B cell (primary cell): ENCODE measurements around the gene GPX3. TPM values are rescaled to one million over a fixed set of nuclear protein-coding genes. Genes with fewer than 3 reads are reported as not detected.

Experiments
- ATAC-seq: fragments of 200-7000 bp; cut with Tn5 transposase; one replicate; pipeline ENCODE4 v1.10.0; 2021; ENCODE audit warnings: low read depth, mild to moderate bottlenecking, moderate number of reproducible peaks, moderate library complexity
- CTCF ChIA-PET: fragments of 350-600 bp; sonication (Branson Sonifier 250); formaldehyde crosslinking; loops from one replicate; lab custom pipeline; 2021; ENCODE audit warnings: antibody characterized with exemption, inconsistent platforms; lab: Charles Lee
- POLR2A ChIA-PET: fragments of 350-600 bp; sonication (Branson Sonifier 250); formaldehyde crosslinking; loops from one replicate; lab custom pipeline; 2021; ENCODE audit warnings: antibody characterized with exemption; lab: Charles Lee
- DNase-seq: peaks from one replicate; pipeline ENCODE4 v3.0.0; 2013
- H2AFZ ChIP-seq: 2 replicates; pipeline ENCODE4 v1.6.1; 2012; ENCODE audit warnings: mild to moderate bottlenecking, low read depth, low read length; ENCODE audit not compliant: insufficient read depth, poor library complexity, severe bottlenecking
- H3K27ac ChIP-seq, 2 donors: 1 replicate in 1 of 2; 2 replicates in 1 of 2; pipeline ENCODE4 v1.5.1; 2012 to 2013; ENCODE audit warnings: low read length in 2 of 2, mild to moderate bottlenecking in 2 of 2, moderate library complexity in 1 of 2
- H3K27me3 ChIP-seq, 4 experiments: fragments of 200-600 bp in 1 of 4; sonication (generic) in 1 of 4; replicated peaks in 1 of 4; 1 replicate in 2 of 4; 2 replicates in 2 of 4; pipeline versions ENCODE4 v1.6.1 to v1.7.0; 2013 to 2016; ENCODE audit warnings: low read length in 3 of 4, mild to moderate bottlenecking in 2 of 4, mixed read lengths in 1 of 4, moderate library complexity in 1 of 4; ENCODE audit not compliant: insufficient read depth in 4 of 4, control insufficient read depth in 3 of 4; ENCODE audit errors: control extremely low read depth in 1 of 4
- H3K36me3 ChIP-seq, 2 experiments: replicated peaks in 1 of 2; 1 replicate in 1 of 2; 2 replicates in 1 of 2; pipeline versions ENCODE4 v1.6.1 to v1.7.1; 2013; ENCODE audit warnings: low read length in 1 of 2; ENCODE audit not compliant: insufficient read depth in 2 of 2, control insufficient read depth in 1 of 2; ENCODE audit errors: control extremely low read depth in 1 of 2, extremely low read depth in 1 of 2
- H3K4me1 ChIP-seq, 2 donors: fragments of 200-600 bp in 1 of 2; sonication (generic) in 1 of 2; 1 replicate in 1 of 2; 2 replicates in 1 of 2; pipeline versions ENCODE4 v1.5.1 to v1.6.1; 2013 to 2017; ENCODE audit warnings: low read length in 2 of 2; ENCODE audit not compliant: control insufficient read depth in 2 of 2, insufficient read depth in 2 of 2
- H3K4me2 ChIP-seq: replicated peaks from 2 replicates; pipeline ENCODE3; 2012; ENCODE audit warnings: mild to moderate bottlenecking, low read depth, low read length; ENCODE audit not compliant: poor library complexity, severe bottlenecking
- H3K4me3 ChIP-seq, 5 experiments: fragments of 200-600 bp in 1 of 5; sonication (generic) in 1 of 5; 1 replicate in 3 of 5; 2 replicates in 2 of 5; pipeline versions ENCODE4 v1.5.1 to v1.7.0; 2011 to 2016; ENCODE audit warnings: low read length in 4 of 5, mild to moderate bottlenecking in 4 of 5, low read depth in 2 of 5, control low read depth in 1 of 5, moderate library complexity in 1 of 5; ENCODE audit not compliant: insufficient read depth in 1 of 5; ENCODE audit errors: control extremely low read depth in 1 of 5, extremely low read depth in 1 of 5
- H3K79me2 ChIP-seq: fragments of 200-600 bp; sonication (generic); one replicate; pipeline ENCODE4 v1.6.0; 2016; ENCODE audit warnings: low read length; ENCODE audit not compliant: control insufficient read depth, insufficient read depth
- H3K9ac ChIP-seq: fragments of 200-600 bp; sonication (generic); 2 replicates; pipeline ENCODE4 v1.6.1; 2017; ENCODE audit warnings: mild to moderate bottlenecking, low read length, moderate library complexity
- H3K9me3 ChIP-seq, 3 donors: one replicate each; pipeline versions ENCODE4 v1.6.1 to v1.7.1; 2013; ENCODE audit warnings: low read length in 2 of 3; ENCODE audit not compliant: control insufficient read depth in 2 of 3, insufficient read depth in 1 of 3; ENCODE audit errors: control extremely low read depth in 1 of 3
- H4K20me1 ChIP-seq: 2 replicates; pipeline ENCODE4 v1.6.0; 2012; ENCODE audit warnings: mild to moderate bottlenecking, low read length; ENCODE audit not compliant: insufficient read depth, control insufficient read depth, poor library complexity, severe bottlenecking
- H3K27ac Mint-ChIP-seq: one replicate; pipeline ENCODE4 v1.8.0; 2021; ENCODE audit warnings: mixed read lengths
- H3K27me3 Mint-ChIP-seq: one replicate; pipeline ENCODE4 v1.8.0; 2021; ENCODE audit warnings: mixed read lengths
- H3K4me1 Mint-ChIP-seq: one replicate; pipeline ENCODE4 v1.8.0; 2021; ENCODE audit warnings: mixed read lengths
- H3K4me3 Mint-ChIP-seq: one replicate; pipeline ENCODE4 v1.8.0; 2021; ENCODE audit warnings: mixed read lengths
- H3K9me3 Mint-ChIP-seq: one replicate; pipeline ENCODE4 v1.8.0; 2022; ENCODE audit warnings: mixed read lengths; ENCODE audit not compliant: insufficient read depth
- CTCF ChIP-seq: fragments of 200-600 bp; IDR thresholded peaks from one replicate; pipeline ENCODE4 v1.8.0; 2022; ENCODE audit warnings: antibody characterized with exemption, mild to moderate bottlenecking
- EZH2 ChIP-seq: IDR thresholded peaks from 2 replicates; pipeline ENCODE4 v1.6.1; 2012; ENCODE audit warnings: borderline replicate concordance, low read depth, mild to moderate bottlenecking, moderate library complexity, low read length; ENCODE audit not compliant: insufficient read depth, poor library complexity, severe bottlenecking
- WGBS: methylation state at CpG from one replicate; pipeline ENCODE4 v1.1.5; 2013; ENCODE audit warnings: missing lambda C conversion rate; ENCODE audit not compliant: insufficient coverage; 5-methylcytosine and 5-hydroxymethylcytosine counted together
- intact Hi-C: fragments of 100-400 bp; cut with micrococcal nuclease; formaldehyde crosslinking; loops from one replicate; pipeline ENCODE4 v1.10.0; 2022
- polyA plus RNA-seq: library from polyadenylated mRNA; depleted of rRNA; stranded (reverse); fragments of >200 nt; gene quantifications from 2 replicates; pipeline ENCODE4 v1.2.3, GENCODE V29; 2012
- total RNA-seq, 2 donors: library from RNA; stranded (reverse); fragments of 120-200 nt in 1 of 2; gene quantifications; 1 replicate in 1 of 2; 2 replicates in 1 of 2; pipeline versions ENCODE4 v1.2.3 to v1.2.4, GENCODE V29; 2013 to 2022

The GPX3 gene
- total and polyA plus RNA-seq, 2 donors (not counting 1 experiment from before 2014, with no cell fraction given): not detected

GRCh38 chr5:150999704-151000442 is 20.5 kb upstream of the GPX3 start:
- H3K27ac Mint-ChIP-seq: no peak overlapping the region
- H3K9ac ChIP-seq: no peak overlapping the region

More at GRCh38 chr5:150999704-151000442, 20.5 kb upstream of the GPX3 start:
- Histone ChIP-seq H3K27me3 (peaks cover 0 to 3% (median 0%) of the 10 kb centered on the region in 4 experiments), H3K4me1 (no peaks in the 10 kb centered on the region), H3K4me2 (no peak overlapping the region), H4K20me1 (no peaks in the 10 kb centered on the region), H3K36me3 (no peaks in the 10 kb centered on the region), H3K27ac (no peak overlapping the region), H3K79me2 (no peaks in the 10 kb centered on the region), H2AFZ (no peak overlapping the region), H3K4me3 (no peak overlapping the region), H3K9me3 (peaks cover 0 to 7% (median 0%) of the 10 kb centered on the region in 3 donors)
- Mint-ChIP-seq H3K4me3 (no peak overlapping the region), H3K27me3 (peaks cover 19% of the 10 kb centered on the region), H3K9me3 (no peaks in the 10 kb centered on the region), H3K4me1 (no peaks in the 10 kb centered on the region)
- WGBS: 81% methylated on average over 6 of the region's 7 CpGs
- ChIA-PET CTCF (interaction anchor here (1.2 kb wide), 1 partner anchor 316 kb away, joined by 4 read pairs; no protein-coding TSS in a partner anchor), POLR2A (no interaction called here)
- intact Hi-C loops: no loop called here
- DNase-seq (no peak), ATAC-seq (no peak)
- TF ChIP-seq EZH2 (no peak), CTCF (no peak)
